Lower leg skin (tissue), 4 donors: Measurements from ENCODE around the gene IGFL1. TPM values are rescaled to one million over a fixed set of nuclear protein-coding genes. Genes with fewer than 3 reads are reported as not detected.
"Not testable (repeated sequence)": the region's sequence is repeated elsewhere in the genome, so short reads cannot be mapped to it uniquely, and the experiment has no call there.

Source experiments
- DNase-seq, 2 donors: peaks; one replicate each; pipeline ENCODE4 v3.0.0-alpha.2; 2019; ENCODE audit warnings: low spot score in 2 of 2
- H3K4me3 ChIP-seq: fragments of 200-600 bp; sonication (generic); 2 replicates; pipeline ENCODE4 v1.5.1; 2017; ENCODE audit warnings: mild to moderate bottlenecking, low read depth; ENCODE audit not compliant: poor library complexity, severe bottlenecking
- POLR2A ChIP-seq, 2 donors: fragments of 450-650 bp; IDR thresholded peaks; one replicate each; pipeline ENCODE4 v1.6.1; 2016 to 2017; ENCODE audit warnings: antibody characterized with exemption in 2 of 2, mild to moderate bottlenecking in 1 of 2, moderate library complexity in 1 of 2
- WGBS, 2 donors: methylation state at CpG; one replicate each; pipeline ENCODE4 v1.1.5; 2018; 5-methylcytosine and 5-hydroxymethylcytosine counted together
- intact Hi-C: fragments of 100-400 bp; cut with DNase I; formaldehyde crosslinking; loops from one replicate; pipeline ENCODE4 v1.15.0; 2023; ENCODE audit warnings: low total_unique reads
- total RNA-seq, 4 donors: library from RNA; depleted of rRNA; stranded (reverse); fragments of >200 nt; gene quantifications; one replicate each; pipeline ENCODE4 v1.1.0, GENCODE V29; 2016
- TF ChIP-seq, protein P1 (sequence below), 3 donors: fragments of 450-650 bp; IDR thresholded peaks; one replicate each; pipeline ENCODE4 v1.5.1; 2016; ENCODE audit warnings: antibody characterized with exemption in 3 of 3, mild to moderate bottlenecking in 3 of 3, moderate library complexity in 2 of 3

The IGFL1 gene
- total RNA-seq, 4 donors from 2014 or later: 0.55 to 0.88 TPM; not detected in 2

DNA sequence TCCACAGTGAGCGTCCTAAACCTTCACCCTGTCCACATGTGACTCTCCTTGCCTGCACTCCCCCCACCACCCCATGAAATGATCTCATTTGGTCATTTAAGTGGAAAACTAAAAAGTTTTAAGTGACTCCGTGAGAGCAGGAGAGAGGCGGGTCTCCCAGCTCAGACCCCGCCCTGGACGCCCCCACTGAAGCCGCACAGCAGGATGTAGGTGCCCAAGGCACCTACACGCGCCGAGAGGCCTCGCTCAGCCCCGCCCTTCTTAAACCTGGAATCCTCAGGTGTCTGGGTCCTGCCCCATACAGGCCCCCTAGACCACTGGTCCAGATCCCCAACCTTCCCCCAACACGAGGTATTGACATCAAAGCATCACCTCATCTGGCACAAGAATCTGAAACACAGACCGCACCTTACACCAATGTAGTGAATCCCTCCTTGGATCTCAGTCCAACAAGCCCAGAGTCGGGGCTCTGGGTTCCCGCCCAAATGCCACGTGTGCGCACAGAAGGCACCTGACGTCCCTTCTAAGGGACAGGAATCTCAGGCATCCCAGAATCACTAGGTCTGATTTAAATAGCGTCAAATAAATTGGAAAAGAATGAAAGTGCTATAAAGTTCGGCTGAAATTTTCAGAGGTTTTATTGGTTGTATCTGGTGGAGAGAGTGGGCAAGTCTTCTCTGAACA, 3.5 kb downstream of the IGFL1 start:
- peak in 1 of 2 donors; percentile 72 for DNase-seq
- TF ChIP-seq POLR2A (IDR thresholded peaks at IDR 0.05): no peak
- TF ChIP-seq, protein P1, sequence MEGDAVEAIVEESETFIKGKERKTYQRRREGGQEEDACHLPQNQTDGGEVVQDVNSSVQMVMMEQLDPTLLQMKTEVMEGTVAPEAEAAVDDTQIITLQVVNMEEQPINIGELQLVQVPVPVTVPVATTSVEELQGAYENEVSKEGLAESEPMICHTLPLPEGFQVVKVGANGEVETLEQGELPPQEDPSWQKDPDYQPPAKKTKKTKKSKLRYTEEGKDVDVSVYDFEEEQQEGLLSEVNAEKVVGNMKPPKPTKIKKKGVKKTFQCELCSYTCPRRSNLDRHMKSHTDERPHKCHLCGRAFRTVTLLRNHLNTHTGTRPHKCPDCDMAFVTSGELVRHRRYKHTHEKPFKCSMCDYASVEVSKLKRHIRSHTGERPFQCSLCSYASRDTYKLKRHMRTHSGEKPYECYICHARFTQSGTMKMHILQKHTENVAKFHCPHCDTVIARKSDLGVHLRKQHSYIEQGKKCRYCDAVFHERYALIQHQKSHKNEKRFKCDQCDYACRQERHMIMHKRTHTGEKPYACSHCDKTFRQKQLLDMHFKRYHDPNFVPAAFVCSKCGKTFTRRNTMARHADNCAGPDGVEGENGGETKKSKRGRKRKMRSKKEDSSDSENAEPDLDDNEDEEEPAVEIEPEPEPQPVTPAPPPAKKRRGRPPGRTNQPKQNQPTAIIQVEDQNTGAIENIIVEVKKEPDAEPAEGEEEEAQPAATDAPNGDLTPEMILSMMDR (IDR thresholded peaks at IDR 0.05): no peak
- H3K4me3 ChIP-seq: no peak overlapping the region
- WGBS, 2 donors: 63 to 68% methylated on average over 19 to 20 of the region's 20 CpGs
- intact Hi-C loops: no loop called here

DNA sequence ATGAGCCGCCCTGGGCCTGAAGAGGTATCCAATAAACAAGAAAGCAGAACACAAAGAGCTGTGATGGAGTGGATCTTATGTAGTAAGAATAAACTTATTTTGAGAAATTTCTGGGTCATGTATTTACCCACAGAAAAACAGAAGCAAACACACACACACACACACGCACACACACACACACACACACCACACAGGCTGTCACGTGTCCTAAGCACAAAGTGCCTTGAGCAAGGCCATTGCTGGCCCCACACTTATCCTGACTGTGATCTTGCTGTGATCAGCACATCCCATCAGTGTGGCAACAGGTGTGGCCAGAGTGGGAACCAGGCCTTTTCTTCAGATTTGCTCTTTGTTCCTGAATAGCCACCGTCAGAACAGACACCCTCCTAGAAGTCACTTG, 4.3 kb downstream of the IGFL1 start:
- intact Hi-C loops, H3K4me3 ChIP-seq: not testable (repeated sequence)
- WGBS, 2 donors: 80 to 82% methylated on average over 4 of the region's 4 CpGs
- DNase-seq: peak in 1 of 2 donors; percentile 36

DNA sequence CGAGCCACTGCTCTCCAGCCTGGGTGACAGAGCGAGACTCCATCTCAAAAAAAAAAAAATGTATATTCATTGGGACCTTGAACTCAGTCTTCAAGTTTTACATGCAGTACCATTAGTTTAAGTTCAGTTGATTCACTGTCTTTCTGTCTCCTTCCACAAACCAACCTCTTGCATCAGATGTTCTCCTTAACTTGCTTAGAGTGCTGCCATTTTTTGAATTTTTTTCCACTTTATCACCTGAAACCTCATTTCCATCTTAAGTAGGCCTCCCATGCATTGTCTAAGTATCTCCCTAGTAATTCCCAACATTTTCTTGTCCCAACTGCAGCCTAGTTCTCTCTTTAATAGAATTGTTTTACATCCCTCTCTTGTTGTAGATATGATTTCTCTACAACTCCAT, 8.6 kb downstream of the IGFL1 start:
- WGBS, 2 donors: 92 to 95% methylated on average over 2 of the region's 2 CpGs
- DNase-seq, intact Hi-C loops, H3K4me3 ChIP-seq: not testable (repeated sequence)

DNA sequence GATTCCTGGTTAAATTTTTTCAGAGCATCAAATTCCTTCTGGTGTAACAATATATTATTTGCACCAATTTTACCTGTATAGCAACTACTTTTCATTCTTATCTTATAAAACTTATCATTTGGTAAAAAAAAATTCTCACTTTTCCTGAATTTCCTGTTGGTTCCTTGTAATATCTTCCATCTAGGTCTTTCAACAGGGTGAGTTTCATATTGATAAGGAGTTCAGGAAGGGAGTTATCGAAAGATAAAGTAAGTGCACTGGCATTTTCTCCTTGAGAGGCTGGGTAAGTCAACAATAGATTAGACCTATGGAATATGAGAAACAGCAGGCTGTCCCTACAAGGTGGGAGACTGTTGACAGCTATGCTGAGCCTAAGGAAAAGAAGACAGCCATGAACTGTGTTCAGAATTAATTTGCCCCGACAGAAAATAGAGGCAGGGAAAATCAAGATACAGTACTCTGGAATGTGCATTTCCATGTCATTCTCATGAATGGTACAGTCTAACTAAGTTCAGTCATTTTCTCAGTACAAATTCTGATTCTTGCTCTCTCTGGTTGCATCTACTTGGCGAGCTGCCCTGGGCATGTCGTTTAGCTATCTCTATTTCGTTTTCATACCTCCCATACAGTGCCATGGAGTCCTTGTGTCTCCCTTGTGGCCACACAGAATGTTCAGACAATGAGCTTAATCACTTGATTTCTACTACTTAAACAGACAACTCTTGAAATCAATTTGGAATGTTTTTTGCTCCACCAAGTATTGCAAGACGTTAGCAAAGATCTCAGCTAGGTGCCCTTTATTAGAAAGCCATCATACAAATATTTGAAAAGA, 9.9 kb downstream of the IGFL1 start:
- TF ChIP-seq, protein P1 (IDR thresholded peaks at IDR 0.05): no peak
- no peak for TF ChIP-seq POLR2A (IDR thresholded peaks at IDR 0.05)

DNA sequence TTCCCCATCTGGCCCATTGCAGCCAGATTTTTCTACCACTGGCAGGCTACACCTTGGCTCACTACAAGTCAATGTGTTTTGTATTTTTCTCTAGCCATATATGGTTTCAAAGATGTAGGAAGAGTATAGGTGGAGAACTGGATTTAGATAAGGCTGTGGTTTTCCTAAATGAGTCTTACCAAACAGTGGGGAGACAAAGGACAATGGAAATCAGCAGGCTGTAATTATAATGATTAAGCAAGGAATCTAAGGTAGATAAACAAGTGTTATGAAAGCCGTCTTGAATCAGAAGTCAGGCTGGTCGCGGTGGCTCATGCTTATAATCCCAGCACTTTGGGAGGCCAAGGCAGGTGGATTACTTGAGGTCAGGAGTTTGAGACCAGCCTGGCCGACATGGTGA, 11.2 kb downstream of the IGFL1 start:
- DNase-seq: peak in 1 of 2 donors; percentile 34
- no peak for TF ChIP-seq POLR2A (IDR thresholded peaks at IDR 0.05)
- TF ChIP-seq, protein P1 (IDR thresholded peaks at IDR 0.05): no peak
- intact Hi-C loops: no loop called here
- 76 to 92% methylated on average over 4 of the region's 4 CpGs for WGBS, 2 donors
- H3K4me3 ChIP-seq: no peak overlapping the region

More for the DNA sequence above, 9.9 kb downstream of the IGFL1 start:
- no peak for DNase-seq
- H3K4me3 ChIP-seq: no peak overlapping the region
- 54 to 60% methylated on average over 6 of the region's 6 CpGs for WGBS, 2 donors
- intact Hi-C loops: no loop called here

DNA sequence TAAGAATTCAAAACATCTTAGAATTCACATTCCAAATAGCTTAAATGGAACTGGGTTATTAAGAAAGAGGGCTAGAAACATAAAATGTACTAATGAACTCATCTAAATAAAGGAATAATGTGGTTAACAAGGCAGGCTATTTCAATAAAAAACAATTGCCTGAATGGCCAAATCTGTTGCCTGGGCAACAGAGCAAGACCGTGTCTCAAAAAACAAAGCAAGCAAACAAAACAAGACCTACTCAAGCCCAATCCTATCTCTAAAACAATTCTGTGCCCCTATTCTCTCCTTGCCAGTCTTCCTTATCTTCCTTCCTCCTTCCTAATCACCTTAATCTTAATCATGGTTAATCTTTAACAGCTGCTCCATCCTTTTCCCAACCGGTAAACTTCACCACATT, 12.1 kb downstream of the IGFL1 start:
- intact Hi-C loops: no loop called here
- no peak for DNase-seq
- TF ChIP-seq, protein P1 (IDR thresholded peaks at IDR 0.05): no peak
- TF ChIP-seq POLR2A (IDR thresholded peaks at IDR 0.05): no peak
- 50 to 58% methylated on average over 2 of the region's 2 CpGs for WGBS, 2 donors
- no peak overlapping the region for H3K4me3 ChIP-seq

DNA sequence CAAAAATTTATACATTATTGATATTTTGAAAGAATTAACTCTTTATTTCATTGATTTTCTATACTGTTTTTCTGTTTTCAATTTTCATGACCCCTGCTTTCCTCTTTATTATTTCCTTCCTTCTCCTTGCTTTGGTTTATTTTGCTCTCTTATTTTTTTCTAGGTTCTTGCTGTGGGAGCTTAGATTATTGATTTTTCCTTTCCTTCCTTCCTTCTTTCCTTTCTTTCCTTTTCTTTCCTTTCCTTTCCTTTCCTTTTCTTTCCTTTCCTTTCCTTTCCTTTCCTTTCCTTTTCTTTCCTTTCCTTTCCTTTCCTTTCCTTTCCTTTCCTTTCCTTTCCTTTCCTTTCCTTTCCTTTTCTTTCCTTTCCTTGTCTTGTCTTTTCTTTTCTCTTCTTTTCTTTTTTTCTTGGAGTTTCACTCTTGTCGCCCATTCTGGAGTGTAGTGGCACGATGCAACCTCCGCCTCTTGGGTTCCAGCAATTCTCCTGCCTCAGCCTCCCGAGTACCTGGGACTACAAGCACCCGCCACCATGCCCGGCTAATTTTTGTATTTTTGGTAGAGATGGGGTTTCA, 13.6 kb downstream of the IGFL1 start:
- 94 to 97% methylated on average over 6 of the region's 6 CpGs for WGBS, 2 donors
- intact Hi-C loops, H3K4me3 ChIP-seq: not testable (repeated sequence)
- peak in 1 of 2 donors; percentile 25 for DNase-seq
